Left cardiac atrium (tissue), 4 donors: ENCODE data around the gene OR52K2. TPM values are rescaled to one million over a fixed set of nuclear protein-coding genes. Genes with fewer than 3 reads are reported as not detected.
"Not testable (repeated sequence)": the region's sequence is repeated elsewhere in the genome, so short reads cannot be mapped to it uniquely, and the experiment has no call there.

Experiments used
- ATAC-seq, 2 donors: fragments of 200-7000 bp; cut with Tn5 transposase; one replicate each; pipeline ENCODE4 v1.9.1; 2020; ENCODE audit warnings: mild to moderate bottlenecking in 2 of 2, moderate library complexity in 2 of 2
- DNase-seq: peaks from one replicate; pipeline ENCODE4 v3.0.0-alpha.2; 2020
- intact Hi-C, 2 donors: fragments of 100-400 bp; cut with DNase I; formaldehyde crosslinking; loops; one replicate each; pipeline versions ENCODE4 v1.14.1 to v1.15.1; 2022 to 2023
- long read RNA-seq: library from polyadenylated mRNA; unstranded; transcript quantifications from one replicate; pipeline ENCODE4 v2.0.0, GENCODE V29; 2021
- total RNA-seq, 2 donors: library from RNA; stranded (reverse); fragmentation: NEBNext Ultra II Directional; extraction: Animal tissue kit (Norgen Biotek cat#: 25700); gene quantifications; one replicate each; pipeline ENCODE4 v1.2.1, GENCODE V29; 2021
- donor health status: DM: no; HTN: yes; CAD: no.
- donor health status: DM: no; HTN: yes; CAD: no; lungs with severe emphysema.
- donor health status: DM: yes; HTN: yes; CAD: no.
- donor health status: Dilated cardiomyopathy.

Gene OR52K2
- not detected for total RNA-seq
- long read RNA-seq: 0 reads

- ATAC-seq (no peak), DNase-seq (no peak)
- intact Hi-C loops: no loop called here
Measured at GRCh38 chr11:4448995-4449394, at the start of gene OR52K2. OR52K2 (plus strand) TSS chr11:4449295; CDS start chr11:4449340, 45 bp downstream.

DNA sequence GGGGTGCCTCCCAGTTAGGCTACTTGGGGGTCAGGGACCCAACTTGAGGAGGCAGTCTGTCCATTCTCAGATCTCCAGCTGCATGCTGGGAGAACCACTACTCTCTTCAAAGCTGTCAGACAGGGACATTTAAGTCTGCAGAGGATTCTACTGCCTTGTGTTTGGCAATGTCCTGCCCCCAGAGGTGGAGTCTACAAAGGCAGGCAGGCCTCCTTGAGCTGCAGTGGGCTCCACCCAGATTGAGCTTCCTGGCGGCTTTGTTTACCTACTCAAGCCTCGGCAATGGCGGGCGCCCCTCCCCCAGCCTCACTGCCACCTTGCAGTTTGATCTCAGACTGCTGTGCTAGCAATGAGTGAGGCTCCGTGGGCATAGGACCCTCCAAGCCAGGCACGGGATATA lies 42.9 kb upstream of the OR52K2 start:
- intact Hi-C loops, DNase-seq, ATAC-seq: not testable (repeated sequence)

DNA sequence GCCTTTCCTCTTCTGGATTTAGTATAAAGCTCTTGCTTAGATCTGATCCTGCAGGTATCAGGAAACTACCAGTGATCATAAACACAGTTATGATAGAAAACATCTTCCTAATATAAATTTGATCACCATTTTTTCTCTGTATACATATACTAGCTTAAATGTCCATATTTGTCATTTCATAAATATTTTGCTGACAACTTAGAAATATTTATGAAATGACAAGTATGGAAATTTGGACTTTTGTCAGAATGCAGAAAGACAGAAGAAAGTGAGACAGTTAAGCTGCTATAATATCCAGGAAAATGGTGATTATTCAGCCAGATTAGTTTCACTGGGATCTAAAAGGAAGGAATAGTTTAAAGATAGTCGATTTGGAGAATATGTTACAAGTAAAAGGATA lies 32.8 kb upstream of the OR52K2 start:
- DNase-seq: no peak
- no peak for ATAC-seq
- intact Hi-C loops: no loop called here

DNA sequence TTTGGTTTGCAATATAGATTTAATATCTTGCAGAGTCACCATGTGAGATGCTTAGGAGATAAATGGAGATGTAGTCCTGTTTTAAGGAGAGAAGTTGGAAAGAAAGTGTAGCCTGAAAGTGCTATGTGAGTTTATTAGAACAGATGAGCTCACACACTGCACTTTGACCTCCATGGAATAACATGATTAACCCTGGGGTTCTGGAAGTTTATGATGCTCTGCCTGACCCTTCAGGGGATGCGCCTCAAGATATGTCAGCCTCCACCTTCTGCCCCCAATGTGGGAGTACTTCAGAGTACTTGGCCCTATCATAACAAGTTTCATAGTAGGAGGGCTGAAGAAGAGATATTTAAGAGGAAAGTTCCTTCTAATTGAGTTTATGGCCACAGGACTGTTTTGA lies 32.3 kb upstream of the OR52K2 start:
- ATAC-seq (no peak), DNase-seq (no peak)
- intact Hi-C loops: no loop called here

DNA sequence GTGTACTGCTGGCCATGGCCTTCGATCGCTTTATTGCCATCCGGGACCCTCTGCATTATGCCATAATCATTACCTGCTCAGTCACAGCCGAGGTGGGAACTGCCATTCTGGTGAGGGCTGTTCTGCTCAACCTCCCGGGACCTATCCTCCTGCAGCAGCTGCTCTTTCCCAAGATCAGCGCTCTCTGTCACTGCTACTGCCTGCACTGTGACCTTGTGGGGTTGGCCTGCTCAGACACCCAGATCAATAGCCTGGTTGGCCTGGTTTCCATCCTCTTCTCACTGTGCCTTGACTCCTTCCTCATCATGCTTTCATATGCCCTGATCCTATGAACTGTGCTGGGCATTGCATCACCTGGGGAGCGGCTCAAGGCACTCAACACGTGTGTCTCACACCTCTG lies 30.7 kb upstream of the OR52K2 start:
- ATAC-seq (no peak), DNase-seq (no peak)
- intact Hi-C loops: no loop called here

GRCh38 chr11:4430051-4430450 lies 19.0 kb upstream of the OR52K2 start:
- intact Hi-C loops: no loop called here
- ATAC-seq: no peak
- no peak for DNase-seq

DNA sequence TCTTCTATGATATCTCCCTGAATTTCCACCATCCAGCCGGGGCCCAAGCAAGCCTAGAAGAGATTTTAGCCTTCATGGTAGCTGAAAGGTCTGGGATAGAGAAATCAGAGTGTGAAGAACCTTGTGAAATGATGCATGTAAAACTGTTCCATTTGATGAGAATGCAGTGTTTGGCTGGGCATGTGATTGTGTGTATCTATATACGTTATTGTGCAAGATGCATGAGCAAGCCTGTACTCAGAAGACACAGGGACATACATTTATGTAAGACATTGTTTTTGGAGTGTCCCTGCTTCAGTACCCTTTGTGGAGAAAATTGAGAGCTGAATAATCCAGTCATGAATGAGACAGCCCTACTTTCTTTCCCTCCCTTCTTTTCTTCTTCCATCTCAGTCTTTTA lies 15.2 kb upstream of the OR52K2 start:
- DNase-seq (no peak), ATAC-seq (no peak)
- intact Hi-C loops: no loop called here

- DNase-seq: no peak
- intact Hi-C loops: no loop called here
- ATAC-seq: no peak
Measured at GRCh38 chr11:4436411-4436810, 12.7 kb upstream of the OR52K2 start.

DNA sequence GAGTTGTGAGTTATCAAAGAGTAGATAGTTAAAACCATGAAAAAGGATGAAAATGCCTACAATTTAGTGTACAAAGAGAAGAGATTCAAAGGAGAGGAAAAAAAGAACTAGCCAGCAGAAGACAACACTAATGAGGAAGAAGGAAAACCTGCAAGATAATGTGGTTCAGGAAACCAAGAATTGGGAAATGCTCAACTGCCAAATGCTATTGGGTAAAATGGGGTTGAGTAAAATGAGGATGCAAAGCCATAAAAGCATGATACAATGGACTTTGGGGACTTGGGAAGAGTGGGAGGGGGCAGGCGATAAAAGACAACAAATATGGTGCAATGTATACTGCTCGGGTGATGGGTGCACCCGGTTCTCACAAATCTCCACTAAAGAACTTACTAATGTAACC lies 7.6 kb upstream of the OR52K2 start:
- intact Hi-C loops: no loop called here
- ATAC-seq (no peak), DNase-seq (no peak)

GRCh38 chr11:4443232-4443891 lies 5.7 kb upstream of the OR52K2 start:
- DNase-seq: no peak
- ATAC-seq: no peak
- intact Hi-C loops: no loop called here

DNA sequence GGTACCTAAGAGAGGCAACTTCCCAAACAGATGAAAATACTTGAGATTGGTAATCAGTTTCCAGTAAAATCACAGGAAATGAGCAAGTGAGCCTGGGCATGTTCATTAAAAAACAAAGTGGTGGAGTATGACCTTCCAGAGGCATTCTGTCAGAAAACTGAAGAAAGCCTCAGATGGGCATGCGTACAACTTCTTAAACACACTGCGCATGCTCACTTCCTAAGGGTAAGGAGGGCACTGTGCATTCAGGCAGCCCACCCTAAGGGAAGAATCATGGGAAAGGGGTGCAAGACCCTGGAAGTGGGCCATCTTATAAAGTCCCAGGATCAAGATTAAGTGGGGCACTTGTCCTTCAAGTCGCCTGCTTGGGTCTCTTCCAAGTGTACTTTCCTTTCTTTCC lies 4.0 kb downstream of the OR52K2 start:
- no peak for DNase-seq
- no peak for ATAC-seq
- intact Hi-C loops: no loop called here

DNA sequence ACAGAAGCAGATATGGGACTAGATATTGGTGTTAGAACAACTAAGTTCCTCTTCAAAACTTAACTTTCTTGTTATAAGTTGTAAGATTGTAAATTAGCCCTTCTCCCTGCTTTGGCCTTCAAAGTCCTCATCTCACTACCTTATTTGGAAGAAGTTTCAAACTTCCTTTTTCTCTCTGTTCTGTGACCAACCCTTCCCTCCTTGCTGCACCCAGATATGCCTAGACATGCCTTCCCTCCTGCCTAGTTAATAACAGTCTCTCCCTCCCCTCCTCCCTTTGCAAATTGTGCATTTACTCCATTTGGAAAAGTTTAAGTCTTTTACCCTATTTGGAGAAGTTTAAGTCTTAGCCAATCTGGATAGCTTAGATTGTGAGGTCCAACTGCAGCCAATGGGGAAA lies 4.9 kb downstream of the OR52K2 start:
- no peak for ATAC-seq
- intact Hi-C loops: no loop called here
- no peak for DNase-seq

GRCh38 chr11:4455419-4455818 lies 6.3 kb downstream of the OR52K2 start:
- intact Hi-C loops: no loop called here
- peak in 1 of 2 donors; percentile 76 for ATAC-seq
- DNase-seq: no peak

DNA sequence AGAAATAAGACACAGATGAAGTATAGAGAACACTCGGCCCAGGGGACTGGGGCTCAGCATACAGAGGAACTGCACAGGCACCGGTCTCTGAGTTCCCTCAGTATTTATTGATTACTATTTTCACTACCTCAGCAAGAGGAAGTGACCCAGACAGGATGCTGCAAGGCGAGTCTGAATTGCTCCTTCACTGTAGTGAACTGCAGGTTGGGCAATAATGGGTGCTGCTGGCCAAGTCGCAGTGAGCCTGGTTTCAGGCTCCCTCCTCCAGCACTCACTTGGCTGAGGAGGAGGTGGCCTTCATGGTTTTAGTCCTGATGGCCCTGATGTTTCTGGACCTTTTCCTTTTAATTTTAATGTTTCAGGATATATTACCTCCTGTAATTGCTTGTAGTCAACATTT lies 10.4 kb downstream of the OR52K2 start:
- peak; percentile 44 to 54 for ATAC-seq
- peak; percentile 28 for DNase-seq
- intact Hi-C loops: no loop called here

GRCh38 chr11:4460151-4460550 lies 11.1 kb downstream of the OR52K2 start:
- ATAC-seq (no peak), DNase-seq (no peak)

DNA sequence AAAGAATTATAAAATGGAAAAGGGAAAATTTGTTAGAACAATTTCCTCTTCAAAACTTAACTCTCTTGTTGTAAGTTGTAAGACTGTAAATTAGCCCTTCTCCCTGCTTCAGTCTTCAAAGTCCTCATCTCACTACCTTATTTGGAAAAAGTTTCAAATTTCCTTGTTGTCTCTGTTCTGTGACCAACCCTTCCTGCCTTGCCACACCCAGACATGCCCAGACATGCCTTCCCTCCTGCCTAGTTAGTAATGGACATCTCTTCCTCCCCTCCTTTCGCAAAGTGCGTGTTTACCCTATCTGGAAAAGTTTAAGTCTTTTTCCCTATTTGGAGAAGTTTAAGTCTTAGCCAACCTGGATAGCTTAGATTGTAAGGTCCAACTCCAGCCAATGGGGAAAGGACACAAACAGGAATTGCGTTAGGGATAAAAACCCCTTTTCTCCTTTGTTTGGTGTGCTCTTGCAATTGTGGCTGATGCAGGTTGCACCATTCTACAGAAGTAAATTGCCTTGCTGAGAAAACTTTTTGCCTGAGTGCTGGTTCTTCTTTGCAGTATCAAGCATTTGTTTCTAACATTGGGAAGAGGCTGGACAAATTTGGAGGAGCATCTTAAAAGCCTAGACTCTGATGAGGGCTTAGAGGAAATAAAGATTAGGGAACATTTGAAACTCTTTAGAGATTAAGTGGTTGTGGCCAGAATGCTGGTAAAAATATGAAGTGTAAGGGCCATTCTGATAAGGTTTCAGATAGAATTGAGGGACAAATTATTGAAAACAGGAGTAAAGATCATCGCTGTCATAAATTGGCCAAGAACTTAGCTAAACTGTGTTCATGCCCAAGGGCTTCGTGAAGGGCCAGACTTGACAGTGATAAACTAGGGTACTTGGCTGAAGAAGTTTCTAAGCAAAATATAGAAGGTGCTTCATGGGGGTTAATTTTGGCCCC lies 15.4 kb downstream of the OR52K2 start:
- ATAC-seq (no peak), DNase-seq (no peak)
- intact Hi-C loops: no loop called here

More at GRCh38 chr11:4460151-4460550, 11.1 kb downstream of the OR52K2 start:
- intact Hi-C loops: no loop called here

DNA sequence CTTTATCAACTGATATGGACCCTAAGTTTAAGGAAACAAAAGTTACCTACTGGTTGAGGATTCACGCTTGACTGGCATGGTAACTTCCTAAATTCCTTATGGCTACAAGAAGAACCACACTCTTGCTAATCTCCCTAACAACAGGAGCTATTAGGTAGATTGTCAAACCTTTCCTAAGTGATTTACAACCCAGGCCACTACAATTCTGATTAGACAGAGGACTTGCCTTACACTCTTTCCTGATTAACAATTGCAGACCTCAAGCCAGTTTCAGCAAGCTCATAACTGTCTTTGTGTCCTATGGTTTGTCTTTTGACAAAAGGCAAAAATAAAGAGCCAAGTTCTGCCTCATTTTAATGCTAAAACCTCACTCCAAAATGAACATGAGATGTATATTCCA lies 16.3 kb downstream of the OR52K2 start:
- ATAC-seq: no peak
- no peak for DNase-seq
- intact Hi-C loops: no loop called here

DNA sequence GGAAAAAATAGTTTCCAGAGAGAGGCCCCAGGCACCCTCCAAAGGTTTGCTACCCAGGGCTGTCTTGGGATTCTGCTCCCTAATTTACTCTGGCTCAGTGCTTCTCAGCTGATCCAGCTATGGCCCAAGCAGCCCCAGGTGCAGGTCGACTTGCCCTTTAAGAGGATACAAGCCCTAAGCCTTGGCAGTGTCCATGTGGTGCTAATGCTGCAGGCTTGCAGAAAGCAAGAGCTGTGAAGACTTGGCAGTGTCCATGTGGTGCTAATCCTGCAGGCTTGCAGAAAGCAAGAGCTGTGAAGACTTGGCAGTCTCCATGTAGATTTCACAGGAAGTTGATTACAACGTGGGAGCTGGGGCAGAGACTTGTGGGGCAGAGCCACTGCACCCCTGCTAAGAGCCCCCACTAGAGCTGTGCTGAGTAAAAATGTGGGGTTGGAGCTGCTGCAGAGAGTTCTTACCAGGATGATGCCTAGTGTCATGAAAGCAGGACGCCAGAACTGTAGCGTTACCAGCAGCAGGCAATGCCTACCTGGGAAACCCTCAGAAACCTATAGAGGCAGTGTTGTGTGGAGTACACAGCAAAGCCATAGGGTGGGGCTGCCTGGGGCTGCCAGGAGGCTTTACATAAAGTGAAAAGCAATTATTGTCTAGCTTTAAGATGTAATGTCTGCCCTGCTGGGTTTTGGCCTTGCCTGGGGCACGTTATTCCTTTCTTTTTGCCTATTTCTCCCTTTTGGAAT lies 17.2 kb downstream of the OR52K2 start:
- DNase-seq (no peak), ATAC-seq (no peak)
- intact Hi-C loops: no loop called here

GRCh38 chr11:4466871-4467442 lies 17.9 kb downstream of the OR52K2 start:
- intact Hi-C loops: no loop called here
- DNase-seq (no peak), ATAC-seq (no peak)
